Common myeloid progenitor, CD34-positive (primary cell): ENCODE results near the gene ANXA11.

Experiments
- CTCF ChIA-PET: fragments of 350-600 bp; sonication (Branson Sonifier 250); formaldehyde crosslinking; loops from one replicate; lab custom pipeline; 2021; ENCODE audit warnings: antibody characterized with exemption; lab: Charles Lee
- POLR2A ChIA-PET: fragments of 350-600 bp; sonication (Branson Sonifier 250); formaldehyde crosslinking; loops from one replicate; lab custom pipeline; 2021; ENCODE audit warnings: antibody characterized with exemption; lab: Charles Lee
- DNase-seq, 3 donors: peaks; one replicate each; pipeline versions ENCODE4 v3.0.0 to v3.0.0-alpha.2; 2013
- H3K27ac ChIP-seq, 2 experiments: 1 replicate in 1 of 2; 2 replicates in 1 of 2; pipeline ENCODE4 v1.7.0; 2013; ENCODE audit warnings: inconsistent platforms in 2 of 2, low read length in 2 of 2, mild to moderate bottlenecking in 2 of 2, low read depth in 1 of 2, moderate library complexity in 1 of 2; ENCODE audit not compliant: severe bottlenecking in 2 of 2, insufficient read depth in 1 of 2, poor library complexity in 1 of 2
- H3K27me3 ChIP-seq, 5 experiments: replicated peaks in 2 of 5; 1 replicate in 3 of 5; 2 replicates in 2 of 5; pipeline versions ENCODE4 v1.6.1 to v1.7.0; 2013; ENCODE audit warnings: low read length in 4 of 5, mild to moderate bottlenecking in 2 of 5, moderate library complexity in 2 of 5, inconsistent platforms in 1 of 5; ENCODE audit not compliant: insufficient read depth in 5 of 5, control insufficient read depth in 4 of 5
- H3K36me3 ChIP-seq, 4 experiments: 1 replicate in 2 of 4; 2 replicates in 2 of 4; pipeline versions ENCODE4 v1.6.1 to v1.7.0; 2013; ENCODE audit warnings: low read length in 3 of 4, control low read depth in 1 of 4, mild to moderate bottlenecking in 1 of 4; ENCODE audit not compliant: control insufficient read depth in 4 of 4, insufficient read depth in 4 of 4
- H3K4me1 ChIP-seq, 4 experiments: 1 replicate in 3 of 4; 2 replicates in 1 of 4; pipeline versions ENCODE4 v1.6.1 to v1.7.1; 2013; ENCODE audit warnings: low read length in 3 of 4, mild to moderate bottlenecking in 3 of 4, control low read depth in 1 of 4, inconsistent platforms in 1 of 4, moderate library complexity in 1 of 4; ENCODE audit not compliant: control insufficient read depth in 4 of 4, insufficient read depth in 4 of 4; ENCODE audit errors: control extremely low read depth in 1 of 4
- H3K4me3 ChIP-seq, 7 experiments: 1 replicate in 4 of 7; 2 replicates in 3 of 7; pipeline versions ENCODE4 v1.5.1 to v1.7.0; 2013; ENCODE audit warnings: mild to moderate bottlenecking in 7 of 7, low read length in 6 of 7, moderate library complexity in 6 of 7, inconsistent platforms in 2 of 7, low read depth in 2 of 7, control low read depth in 1 of 7; ENCODE audit not compliant: insufficient read depth in 4 of 7, control insufficient read depth in 1 of 7; ENCODE audit errors: extremely low read depth in 1 of 7
- H3K9me3 ChIP-seq, 5 experiments: 1 replicate in 4 of 5; 2 replicates in 1 of 5; pipeline versions ENCODE4 v1.6.1 to v1.7.1; 2013; ENCODE audit warnings: low read length in 4 of 5, mild to moderate bottlenecking in 2 of 5, inconsistent platforms in 1 of 5, low read depth in 1 of 5, moderate library complexity in 1 of 5; ENCODE audit not compliant: control insufficient read depth in 4 of 5, insufficient read depth in 2 of 5; ENCODE audit errors: control extremely low read depth in 1 of 5
- WGBS: methylation state at CpG from one replicate; pipeline ENCODE4 v1.1.5; 2013; ENCODE audit not compliant: insufficient coverage; 5-methylcytosine and 5-hydroxymethylcytosine counted together

The ANXA11 gene

GRCh38 chr10:80168679-80169380 is 36.5 kb downstream of the ANXA11 start:
- Histone ChIP-seq H3K4me1 (peaks cover 0 to 3% (median 0%) of the 10 kb centered on the region in 4 experiments), H3K27ac (no peak overlapping the region), H3K36me3 (peaks cover 13 to 82% (median 40%) of the 10 kb centered on the region in 4 experiments), H3K4me3 (no peak overlapping the region), H3K9me3 (no peaks in the 10 kb centered on the region), H3K27me3 (no peaks in the 10 kb centered on the region)
- ChIA-PET CTCF (interaction anchor here (1.5 kb wide), 2 partner anchors 18 to 53 kb away, joined by 3 to 4 read pairs; no protein-coding TSS in a partner anchor), POLR2A (no interaction called here)
- DNase-seq: no peak
- 93% methylated on average over 7 of the region's 13 CpGs for WGBS

- CTCF ChIA-PET: interaction anchor here (0.9 to 1.5 kb wide), 3 partner anchors 12 to 54 kb away, joined by 3 to 4 read pairs (median 3); no protein-coding TSS in a partner anchor
- H3K27me3 ChIP-seq: no peaks in the 10 kb centered on the region
- H3K4me1 ChIP-seq: no peaks in the 10 kb centered on the region
- no peaks in the 10 kb centered on the region for H3K9me3 ChIP-seq
- H3K27ac ChIP-seq: no peak overlapping the region
- H3K36me3 ChIP-seq: peaks cover 15 to 84% (median 45%) of the 10 kb centered on the region in 4 experiments
- POLR2A ChIA-PET: no interaction called here
- no peak for DNase-seq
- no peak overlapping the region for H3K4me3 ChIP-seq
- 97% methylated on average over 7 of the region's 7 CpGs for WGBS
Observed at GRCh38 chr10:80168162-80168511, 37.2 kb downstream of the ANXA11 start.

- Histone ChIP-seq H3K27me3 (no peaks in the 10 kb centered on the region), H3K4me1 (no peaks in the 10 kb centered on the region), H3K36me3 (peaks cover 20 to 84% (median 49%) of the 10 kb centered on the region in 4 experiments), H3K4me3 (no peak overlapping the region), H3K27ac (no peak overlapping the region), H3K9me3 (no peaks in the 10 kb centered on the region)
- DNase-seq: no peak
- WGBS: 88% methylated on average over 6 of the region's 8 CpGs
- ChIA-PET CTCF (interaction anchor here (0.9 to 1.5 kb wide), 3 partner anchors 11 to 54 kb away, joined by 3 to 4 read pairs (median 3); no protein-coding TSS in a partner anchor), POLR2A (no interaction called here)
Observed at GRCh38 chr10:80167471-80168161, 37.7 kb downstream of the ANXA11 start.

GRCh38 chr10:80166581-80167470 is 38.5 kb downstream of the ANXA11 start:
- no peaks in the 10 kb centered on the region for H3K4me1 ChIP-seq
- 93% methylated on average over 27 of the region's 28 CpGs for WGBS
- no peak overlapping the region for H3K4me3 ChIP-seq
- H3K27ac ChIP-seq: no peak overlapping the region
- ChIA-PET CTCF (interaction anchor here (1.2 to 1.6 kb wide), 3 partner anchors 13 to 55 kb away, joined by 3 to 6 read pairs (median 4); no protein-coding TSS in a partner anchor), POLR2A (interaction anchor here (1.7 kb wide), 1 partner anchor 16 kb away, joined by 4 read pairs; no protein-coding TSS in a partner anchor)
- no peaks in the 10 kb centered on the region for H3K27me3 ChIP-seq
- no peaks in the 10 kb centered on the region for H3K9me3 ChIP-seq
- H3K36me3 ChIP-seq: peaks cover 21 to 84% (median 53%) of the 10 kb centered on the region in 4 experiments
- no peak for DNase-seq

- WGBS: 97% methylated on average over 5 of the region's 7 CpGs
- H3K36me3 ChIP-seq: peaks cover 21 to 82% (median 54%) of the 10 kb centered on the region in 4 experiments
- H3K27ac ChIP-seq: no peak overlapping the region
- DNase-seq: no peak
- CTCF ChIA-PET: interaction anchor here (0.6 to 1.6 kb wide), 5 partner anchors 11 to 39 kb away, joined by 3 to 6 read pairs (median 4); no protein-coding TSS in a partner anchor
- H3K9me3 ChIP-seq: no peaks in the 10 kb centered on the region
- H3K4me1 ChIP-seq: no peaks in the 10 kb centered on the region
- H3K4me3 ChIP-seq: no peak overlapping the region
- no peaks in the 10 kb centered on the region for H3K27me3 ChIP-seq
- POLR2A ChIA-PET: interaction anchor here (1.7 kb wide), 1 partner anchor 14 kb away, joined by 4 read pairs; no protein-coding TSS in a partner anchor
Observed at GRCh38 chr10:80165173-80165572, 40.2 kb downstream of the ANXA11 start.

- Histone ChIP-seq H3K4me3 (no peak overlapping the region), H3K4me1 (no peaks in the 10 kb centered on the region), H3K27ac (no peak overlapping the region), H3K27me3 (no peaks in the 10 kb centered on the region), H3K36me3 (peaks cover 21 to 84% (median 53%) of the 10 kb centered on the region in 4 experiments), H3K9me3 (no peaks in the 10 kb centered on the region)
- ChIA-PET POLR2A (no interaction called here), CTCF (interaction anchor here (0.6 to 1.6 kb wide), 4 partner anchors 15 to 40 kb away, joined by 3 to 5 read pairs (median 4); no protein-coding TSS in a partner anchor)
- no peak for DNase-seq
- 97% methylated on average over 6 of the region's 7 CpGs for WGBS
Observed at GRCh38 chr10:80164596-80164995, 40.7 kb downstream of the ANXA11 start.
